Eye (tissue), 1 donor: ENCODE results near the gene KRTAP12-4.
"Not testable (repeated sequence)": the region's sequence is repeated elsewhere in the genome, so short reads cannot be mapped to it uniquely, and the experiment has no call there.

Experiments
- DNase-seq: peaks from one replicate; pipeline ENCODE4 v3.0.0-alpha.2; 2015

KRTAP12-4 gene

DNA sequence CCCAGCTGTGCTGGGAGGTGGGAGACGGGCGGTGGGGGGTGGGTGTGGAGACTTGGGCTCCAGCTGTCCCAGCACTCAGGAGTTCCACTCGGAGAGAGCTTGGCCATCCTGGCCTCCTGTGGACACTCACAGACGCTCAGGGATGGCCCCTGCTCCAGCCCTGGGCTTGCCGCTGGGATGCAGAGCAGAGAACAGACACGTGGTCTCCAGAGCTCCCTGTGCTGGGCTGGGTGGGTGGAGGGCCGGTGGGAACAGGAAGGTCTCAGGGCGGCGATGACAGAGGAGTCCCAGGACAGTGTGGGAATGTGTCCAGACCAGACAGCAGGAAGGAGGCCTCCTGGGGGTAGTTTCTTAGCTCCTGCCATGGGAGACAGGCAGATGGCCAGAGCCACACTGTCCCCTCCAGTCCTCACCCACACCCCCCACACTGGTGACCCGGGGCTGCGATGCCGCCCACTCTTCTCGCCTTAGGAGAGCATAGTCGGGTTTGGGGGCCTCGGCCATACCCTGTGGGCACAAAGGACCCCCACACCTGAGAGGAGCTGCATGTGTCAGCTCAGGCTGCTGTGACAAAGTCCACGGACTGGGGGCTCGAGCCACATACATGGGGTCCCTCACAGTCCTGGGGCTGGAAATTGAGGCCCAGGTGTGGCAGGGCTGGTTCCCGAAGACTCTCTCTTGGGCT lies 25.6 kb downstream of the KRTAP12-4 start:
- peak; percentile 18 for DNase-seq

DNA sequence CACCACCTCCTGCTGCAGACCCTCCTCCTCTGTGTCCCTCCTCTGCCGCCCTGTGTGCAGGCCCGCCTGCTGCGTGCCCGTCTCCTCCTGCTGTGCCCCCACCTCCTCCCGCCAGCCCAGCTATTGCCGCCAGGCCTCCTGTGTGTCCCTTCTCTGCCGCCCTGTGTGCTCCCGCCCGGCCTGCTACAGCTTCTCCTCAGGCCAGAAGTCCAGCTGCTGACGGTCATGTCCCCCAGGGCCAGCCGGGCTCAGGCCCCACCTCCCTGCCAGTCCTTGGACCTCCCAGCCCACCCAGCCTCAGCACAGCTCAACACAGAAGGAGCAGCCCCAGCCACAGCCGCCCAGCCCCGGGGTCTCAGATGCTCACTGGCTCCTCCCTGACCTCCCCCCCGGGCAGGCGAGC lies 26.6 kb downstream of the KRTAP12-4 start:
- peak; percentile 14 for DNase-seq

GRCh38 chr21:44627181-44627822 lies 27.2 kb downstream of the KRTAP12-4 start:
- not testable (repeated sequence) for DNase-seq

- no peak for DNase-seq
Measured at GRCh38 chr21:44626673-44627143, 27.8 kb downstream of the KRTAP12-4 start, which contains the start of gene KRTAP10-9. TSS of gene KRTAP10-9 (plus strand) at chr21:44627093. CDS start at chr21:44627172, 79 bp downstream.

DNA sequence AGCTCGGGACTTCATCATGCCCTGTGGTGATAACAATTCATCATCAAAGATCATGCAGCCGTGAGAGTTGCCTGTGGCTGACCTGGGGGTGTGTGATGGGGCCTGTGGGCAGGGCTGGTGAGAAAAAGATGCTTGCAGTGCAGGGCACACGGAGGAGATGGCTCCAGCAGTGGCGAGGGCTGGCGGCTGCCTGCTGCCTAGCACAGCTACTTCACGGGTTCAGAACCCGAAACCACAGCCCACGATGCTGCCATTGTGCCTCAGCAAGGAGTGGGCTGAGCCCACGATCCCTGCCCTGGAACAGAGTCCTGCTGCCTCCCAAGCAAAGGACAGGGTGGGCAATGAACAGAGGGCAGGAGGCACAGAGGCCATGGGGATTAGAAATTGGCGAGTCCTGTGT lies 28.2 kb downstream of the KRTAP12-4 start:
- DNase-seq: no peak

DNA sequence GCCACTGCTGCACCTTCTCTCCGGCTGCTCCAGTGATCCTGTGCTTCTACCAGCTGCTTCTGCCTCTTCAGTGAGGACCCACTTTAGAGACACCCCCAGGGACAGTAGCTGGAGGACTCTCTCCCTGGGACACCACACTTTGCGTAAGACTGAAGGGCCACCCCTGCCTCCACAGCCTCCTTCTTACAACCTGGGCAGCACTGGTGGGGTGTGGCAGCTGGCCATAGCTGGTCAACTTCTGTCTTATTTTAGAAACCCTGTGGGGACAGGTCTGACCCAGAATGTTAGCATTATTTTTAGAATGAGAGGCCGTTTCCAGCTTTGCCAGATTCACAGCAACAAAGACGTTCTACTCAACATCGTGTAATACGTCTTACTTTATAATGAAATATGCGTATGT lies 28.7 kb downstream of the KRTAP12-4 start:
- no peak for DNase-seq

GRCh38 chr21:44623575-44623974 lies 30.9 kb downstream of the KRTAP12-4 start:
- DNase-seq: no peak

- no peak for DNase-seq
Measured at GRCh38 chr21:44619886-44620285, 34.6 kb downstream of the KRTAP12-4 start.

DNA sequence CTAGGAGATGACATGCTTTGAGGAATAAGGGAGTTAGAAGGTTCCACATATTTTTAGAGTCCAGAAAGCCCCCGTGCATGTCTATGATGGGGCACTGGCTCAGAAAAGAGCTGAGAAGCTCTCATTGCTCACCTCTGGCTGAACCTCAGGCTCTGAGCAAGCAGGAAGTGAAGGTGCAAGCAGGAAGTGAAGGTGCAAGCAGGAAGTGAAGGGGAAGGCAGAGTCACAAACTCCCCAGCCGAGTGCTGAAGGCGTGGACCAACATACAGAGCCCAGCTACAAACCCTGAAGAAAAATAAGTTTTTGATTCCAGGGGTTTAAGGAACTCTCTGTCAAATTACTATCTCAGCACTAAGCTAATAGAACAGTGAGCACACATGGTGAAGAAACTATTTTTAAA lies 35.5 kb downstream of the KRTAP12-4 start:
- DNase-seq: no peak

- no peak for DNase-seq
Measured at GRCh38 chr21:44618504-44618903, 36.0 kb downstream of the KRTAP12-4 start.

GRCh38 chr21:44617071-44617501 lies 37.4 kb downstream of the KRTAP12-4 start:
- DNase-seq: no peak

DNA sequence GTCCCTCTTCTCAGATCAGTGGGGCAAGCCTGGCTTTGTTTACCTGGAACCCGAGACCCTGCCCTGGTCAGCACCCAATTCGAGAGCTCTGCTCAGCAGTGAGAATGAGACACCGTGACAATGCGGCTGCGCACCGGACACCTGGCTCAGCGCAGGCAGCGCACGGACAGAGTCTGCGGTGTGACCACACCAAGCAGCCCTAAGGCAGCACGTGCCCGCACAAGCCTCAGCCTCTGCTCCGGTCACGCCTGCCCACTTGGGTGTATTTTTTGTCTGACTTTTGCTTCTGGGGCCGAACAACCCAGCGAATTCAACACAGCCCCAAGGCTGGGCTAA lies 37.9 kb downstream of the KRTAP12-4 start:
- DNase-seq: no peak

GRCh38 chr21:44615911-44616590 lies 38.4 kb downstream of the KRTAP12-4 start:
- DNase-seq: peak; percentile 62

GRCh38 chr21:44615466-44615865 lies 39.0 kb downstream of the KRTAP12-4 start:
- DNase-seq: no peak

GRCh38 chr21:44614961-44615391 lies 39.5 kb downstream of the KRTAP12-4 start:
- DNase-seq: no peak

DNA sequence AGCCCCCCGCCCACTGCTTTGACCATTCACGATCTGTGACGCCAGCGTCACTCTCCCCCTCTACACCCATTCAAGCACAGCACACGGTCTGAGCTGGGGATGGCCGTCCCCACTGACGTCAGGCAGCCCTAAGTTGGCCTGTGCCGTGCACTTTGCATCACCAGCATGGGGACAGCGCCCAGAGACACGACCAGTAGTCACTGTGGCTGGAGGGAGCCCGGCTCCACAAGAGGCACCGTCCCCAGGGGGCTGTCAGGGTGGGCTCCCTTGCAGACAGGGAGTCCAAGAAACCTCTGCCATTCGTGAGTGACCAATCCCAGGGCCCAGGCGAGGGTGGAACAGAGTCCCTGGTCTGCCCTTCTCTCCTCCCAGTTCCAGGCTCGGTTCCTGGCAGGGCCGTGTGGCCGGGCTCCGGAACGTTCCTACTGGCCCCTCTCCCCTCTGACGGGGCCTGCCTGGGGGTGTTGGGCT lies 40.3 kb downstream of the KRTAP12-4 start:
- no peak for DNase-seq

GRCh38 chr21:44613386-44614155 lies 40.9 kb downstream of the KRTAP12-4 start:
- DNase-seq: no peak

GRCh38 chr21:44612669-44613229 lies 41.7 kb downstream of the KRTAP12-4 start:
- no peak for DNase-seq

DNA sequence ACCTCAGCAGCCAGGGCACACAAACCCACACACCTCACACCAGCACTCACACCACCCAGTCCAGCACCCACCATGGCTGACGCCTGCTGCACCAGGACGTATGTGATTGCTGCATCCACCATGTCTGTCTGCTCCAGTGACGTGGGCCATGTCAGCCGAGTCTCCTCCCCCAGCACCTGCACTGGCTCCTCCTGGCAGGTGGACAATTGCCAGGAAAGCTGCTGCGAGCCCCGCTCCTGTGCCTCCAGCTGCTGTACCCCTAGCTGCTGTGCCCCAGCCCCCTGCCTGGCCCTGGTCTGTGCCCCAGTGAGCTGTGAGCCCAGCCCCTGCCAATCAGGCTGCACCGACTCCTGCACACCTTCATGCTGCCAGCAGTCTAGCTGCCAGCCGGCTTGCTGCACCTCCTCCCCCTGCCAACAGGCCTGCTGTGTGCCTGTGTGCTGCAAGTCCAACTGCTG lies 42.4 kb downstream of the KRTAP12-4 start, which contains the start of gene KRTAP10-8:
KRTAP10-8 (plus strand) TSS at position 51 of the 458 bp plus-strand sequence; CDS start at position 73, 22 bp downstream.
- no peak for DNase-seq

- DNase-seq: no peak
Measured at GRCh38 chr21:44611551-44611950, 42.9 kb downstream of the KRTAP12-4 start.

DNA sequence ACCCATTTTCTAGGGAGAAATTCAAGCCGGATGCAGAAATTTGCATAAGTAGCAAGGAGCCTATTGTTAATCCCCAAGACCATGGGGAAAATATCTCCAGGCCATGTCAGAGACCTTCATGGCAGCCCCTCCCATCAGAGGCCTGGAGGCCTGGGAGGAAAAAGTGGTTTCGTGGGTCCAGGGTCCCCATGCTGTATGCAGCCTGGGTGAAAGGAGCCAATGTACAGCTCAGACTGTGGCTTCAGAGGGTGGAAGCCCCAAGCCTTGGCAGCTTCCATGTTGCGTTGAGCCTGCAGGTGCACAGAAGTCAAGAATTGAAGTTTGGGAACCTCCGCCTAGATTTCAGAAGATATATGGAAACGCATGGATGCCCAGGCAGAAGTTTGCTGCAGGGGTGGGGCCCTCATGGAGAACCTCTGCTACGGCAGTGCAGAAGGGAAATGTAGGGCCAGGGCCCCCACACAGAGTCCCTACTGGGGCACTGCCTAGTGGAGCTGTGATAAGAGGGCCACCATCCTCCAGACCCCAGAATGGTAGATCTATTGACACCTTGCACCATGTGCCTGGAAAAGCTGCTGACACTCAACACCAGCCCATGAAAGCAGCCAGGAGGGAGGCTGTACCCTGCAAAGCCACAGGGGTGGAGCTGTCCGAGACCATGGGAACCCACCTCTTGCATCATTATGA lies 44.2 kb downstream of the KRTAP12-4 start:
- DNase-seq: not testable (repeated sequence)

DNA sequence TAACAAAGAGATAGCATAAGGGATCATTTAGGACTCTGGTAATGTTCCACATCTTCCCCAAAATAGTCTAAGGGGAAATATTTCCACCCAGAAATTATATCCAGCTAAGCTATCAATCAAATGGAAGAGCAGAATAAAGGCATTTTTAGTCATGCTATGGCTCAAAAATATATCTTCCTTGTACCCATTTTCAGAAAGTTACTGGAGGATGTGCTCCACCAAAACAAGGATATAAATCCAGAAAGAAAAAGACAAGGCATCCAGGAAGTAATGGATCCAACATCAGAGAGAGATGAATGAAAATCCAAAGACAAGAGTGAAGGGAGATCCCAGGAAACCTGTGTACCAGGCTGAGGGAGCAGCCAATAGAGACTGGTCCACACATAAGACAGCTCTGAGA lies 45.3 kb downstream of the KRTAP12-4 start:
- no peak for DNase-seq
